Fibroblast of the conjunctiva (primary cell): Measurements from ENCODE around the gene CAPZB.
"Not testable (repeated sequence)": the region's sequence is repeated elsewhere in the genome, so short reads cannot be mapped to it uniquely, and the experiment has no call there.

Source experiments
- DNase-seq: peaks from one replicate; pipeline ENCODE4 v3.0.0-alpha.2; 2010; ENCODE audit warnings: low read depth

The CAPZB gene

GRCh38 chr1:19497443-19497842 lies 12.1 kb upstream of the CAPZB start:
- DNase-seq: not testable (repeated sequence)

- no peak for DNase-seq
Observed at GRCh38 chr1:19496527-19496874, 11.2 kb upstream of the CAPZB start.

GRCh38 chr1:19495799-19496526 lies 10.6 kb upstream of the CAPZB start:
- no peak for DNase-seq

GRCh38 chr1:19495000-19495656 lies 9.8 kb upstream of the CAPZB start:
- DNase-seq: no peak

GRCh38 chr1:19493547-19493946 lies 8.2 kb upstream of the CAPZB start:
- no peak for DNase-seq

GRCh38 chr1:19489996-19490395 lies 4.7 kb upstream of the CAPZB start:
- DNase-seq: no peak

- no peak for DNase-seq
Observed at GRCh38 chr1:19488136-19488535, 2.8 kb upstream of the CAPZB start.

GRCh38 chr1:19484798-19485361 lies 459 bp downstream of the CAPZB start:
- no peak for DNase-seq

- DNase-seq: no peak
Observed at GRCh38 chr1:19484338-19484797, 971 bp downstream of the CAPZB start.

- DNase-seq: no peak
Observed at GRCh38 chr1:19483691-19484090, 1.6 kb downstream of the CAPZB start.

- no peak for DNase-seq
Observed at GRCh38 chr1:19483261-19483660, 2.1 kb downstream of the CAPZB start.

- DNase-seq: no peak
Observed at GRCh38 chr1:19481826-19482398, 3.4 kb downstream of the CAPZB start.

- DNase-seq: no peak
Observed at GRCh38 chr1:19480282-19480681, 5.1 kb downstream of the CAPZB start.

GRCh38 chr1:19479351-19480120 lies 5.8 kb downstream of the CAPZB start:
- DNase-seq: no peak

GRCh38 chr1:19478322-19478721 lies 7.0 kb downstream of the CAPZB start:
- no peak for DNase-seq

- DNase-seq: no peak
Observed at GRCh38 chr1:19477284-19478249, 7.8 kb downstream of the CAPZB start.

GRCh38 chr1:19476450-19477190 lies 8.7 kb downstream of the CAPZB start:
- DNase-seq: no peak

- no peak for DNase-seq
Observed at GRCh38 chr1:19475296-19475695, 10.0 kb downstream of the CAPZB start.

GRCh38 chr1:19472174-19472573 lies 13.2 kb downstream of the CAPZB start:
- no peak for DNase-seq

GRCh38 chr1:19469004-19469403 lies 16.3 kb downstream of the CAPZB start:
- DNase-seq: no peak
